ENCODE results near the gene COA3.

Gene COA3

GRCh38 chr17:42760652-42761581 lies 37.6 kb downstream of the COA3 start, which contains the start of gene RAMP2:
Gene RAMP2, plus strand, starts transcription at chr17:42761227. Its CDS starts 35 bp downstream, at chr17:42761262.
- intact Hi-C loops (cut with DNase I): no loop called here
- DNase-seq: peak in 2 of 10 donors; percentile 76 to 85

GRCh38 chr17:42759982-42760651 lies 38.4 kb downstream of the COA3 start:
- intact Hi-C loops (cut with DNase I): no loop called here
- no peak for DNase-seq

DNA sequence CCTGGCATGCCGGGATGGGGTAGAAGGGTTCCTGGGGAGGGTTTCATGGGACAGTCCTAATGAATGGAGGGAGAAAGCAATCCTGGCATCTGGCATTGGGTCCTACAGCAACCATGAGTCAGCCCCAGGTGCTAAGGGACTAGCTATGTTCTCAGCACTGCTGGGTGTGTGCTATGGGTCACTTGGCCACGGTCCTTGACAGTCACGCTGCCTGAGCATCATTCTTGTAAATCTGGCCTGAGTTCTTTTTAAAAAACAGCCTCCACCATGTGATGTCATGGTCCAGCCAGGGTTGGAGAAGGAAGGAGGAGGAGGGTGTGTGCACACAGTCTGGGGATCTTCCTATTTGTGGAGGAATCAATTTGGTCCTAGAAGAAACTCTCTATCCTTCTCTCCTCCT lies 43.7 kb downstream of the COA3 start:
- no peak for DNase-seq
- intact Hi-C loops (cut with DNase I): no loop called here

- intact Hi-C loops (cut with DNase I): no loop called here
- DNase-seq: no peak
Observed at GRCh38 chr17:42751628-42752027, 46.9 kb downstream of the COA3 start.

- no peak for DNase-seq
- intact Hi-C loops (cut with DNase I): no loop called here
Observed at GRCh38 chr17:42750739-42751344, 47.7 kb downstream of the COA3 start.

DNA sequence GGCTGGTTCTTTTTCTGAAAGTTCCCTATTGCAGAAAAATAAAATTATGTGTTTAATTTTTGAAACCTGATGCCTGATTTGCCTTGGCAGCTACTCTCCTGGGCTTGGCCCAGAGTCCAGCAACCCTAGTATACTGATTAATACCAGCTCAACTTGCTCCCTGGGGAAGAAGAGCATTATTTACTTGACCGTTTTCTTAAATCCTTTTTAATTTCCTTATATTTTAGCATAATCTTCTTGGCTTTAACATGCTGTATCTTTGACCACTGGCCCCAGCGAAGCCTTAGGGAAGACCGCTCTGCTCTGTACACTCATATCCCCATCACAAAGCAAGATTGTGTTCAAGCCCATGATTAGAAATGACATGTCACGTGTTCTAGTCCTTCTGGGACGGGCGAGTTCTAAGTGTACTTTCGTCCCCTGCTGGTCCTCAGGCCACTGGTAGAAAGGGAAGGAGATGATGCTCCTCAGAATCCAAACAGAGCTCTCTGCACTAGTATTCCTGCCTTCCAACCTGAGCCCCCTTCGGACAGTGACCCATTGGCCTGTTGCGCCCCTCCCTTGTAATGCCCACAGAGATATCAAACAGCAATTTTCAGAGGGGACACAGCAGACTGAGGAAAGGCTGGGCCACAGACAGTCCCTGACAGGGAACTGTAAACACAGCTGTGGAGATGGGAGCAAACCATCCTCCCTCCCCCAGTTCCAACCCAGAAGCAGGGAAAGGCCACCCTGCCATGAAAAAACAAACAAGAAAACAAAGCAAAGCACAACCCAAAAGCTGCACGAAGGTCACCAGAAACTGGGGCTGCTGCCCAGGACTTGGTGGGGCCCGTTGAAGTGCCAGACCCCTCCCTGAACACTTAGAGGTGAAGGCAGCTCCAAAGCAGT lies 49.4 kb downstream of the COA3 start:
- no peak for DNase-seq
- intact Hi-C loops (cut with DNase I): no loop called here

DNA sequence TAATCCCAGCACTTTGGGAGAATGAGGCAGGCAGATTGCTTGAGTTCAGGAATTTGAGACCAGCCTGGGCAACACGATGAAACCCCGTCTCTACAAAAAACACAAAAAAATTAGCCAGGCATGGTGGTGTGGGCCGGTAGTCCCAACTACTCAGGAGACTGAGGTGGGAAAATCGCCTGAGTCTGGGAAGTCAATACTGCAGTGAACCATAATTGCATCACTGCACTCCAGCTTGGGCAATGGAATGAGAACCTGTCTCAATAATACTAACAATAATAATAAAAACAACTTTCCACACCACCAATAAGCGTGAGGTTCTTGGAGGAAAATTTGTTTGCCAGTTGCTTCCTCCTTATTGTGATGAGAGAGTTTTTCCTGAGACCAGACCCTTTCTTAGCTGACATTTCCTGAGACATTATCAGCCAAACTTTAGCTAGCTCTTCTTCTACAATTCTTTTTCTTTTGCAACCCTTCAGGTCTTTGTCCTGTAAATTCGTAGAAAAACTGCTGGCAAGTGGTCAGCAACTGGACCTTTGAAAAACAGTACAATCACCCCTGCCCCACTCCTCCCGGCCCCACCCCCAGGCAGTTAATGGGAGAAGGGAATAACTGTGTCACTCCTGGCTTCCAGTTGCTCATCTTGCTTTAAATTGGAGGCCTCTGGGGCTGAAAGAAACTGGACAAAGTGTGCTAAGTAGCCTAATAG lies 50.1 kb downstream of the COA3 start:
- intact Hi-C loops (cut with DNase I): no loop called here
- DNase-seq: no peak
